GM12874 (cell line): Measurements from ENCODE around the gene EPB41.

ENCODE experiments used
- CTCF ChIP-seq: IDR thresholded peaks from 2 replicates; pipeline ENCODE4 v1.5.1; 2011; ENCODE audit warnings: low read depth, mild to moderate bottlenecking, control low read depth, low read length, moderate library complexity; ENCODE audit not compliant: insufficient read depth

EPB41 gene

GRCh38 chr1:29050166-29050565 lies 135.8 kb downstream of the EPB41 start:
- TF ChIP-seq CTCF = no peak

DNA sequence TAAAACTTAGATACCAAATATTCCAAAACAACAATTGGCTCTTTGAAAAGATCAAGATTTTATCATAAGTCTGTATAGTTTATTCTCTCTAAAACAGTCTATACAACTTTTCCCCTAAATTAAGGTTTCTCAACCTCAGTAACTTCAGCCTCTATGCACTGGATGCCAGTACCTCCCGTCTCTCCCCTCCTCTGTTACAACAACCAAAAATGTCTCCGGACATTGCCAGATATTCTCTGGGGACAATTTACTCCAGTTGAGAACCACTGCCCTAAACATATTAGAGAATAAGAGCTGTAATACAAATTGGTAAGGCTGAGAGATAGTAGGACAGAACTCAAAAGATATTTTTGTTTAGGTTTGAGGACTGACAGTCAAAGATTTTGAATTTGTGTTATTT lies 137.7 kb downstream of the EPB41 start:
- no peak for TF ChIP-seq CTCF

GRCh38 chr1:29052941-29053340 lies 138.6 kb downstream of the EPB41 start:
- no peak for TF ChIP-seq CTCF

- no peak for TF ChIP-seq CTCF
Observed at GRCh38 chr1:29055160-29055559, 140.8 kb downstream of the EPB41 start.

DNA sequence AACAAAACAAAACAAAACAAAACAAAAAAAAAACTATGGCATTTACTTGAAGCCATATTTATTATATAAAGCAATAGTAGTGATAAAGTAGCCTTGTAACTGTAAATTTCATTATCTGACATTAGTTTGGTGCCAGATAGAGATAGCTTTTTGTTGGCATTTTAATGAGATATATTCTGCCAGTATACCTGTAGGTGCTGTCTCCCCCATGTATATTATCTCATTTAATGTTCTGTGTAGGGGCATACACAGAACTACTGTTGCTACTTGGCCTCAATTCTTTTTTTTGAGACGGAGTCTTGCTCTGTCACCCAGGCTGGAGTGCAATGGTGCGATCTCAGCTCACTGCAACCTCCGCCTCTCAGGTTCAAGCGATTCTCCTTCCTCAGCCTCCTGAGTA lies 141.9 kb downstream of the EPB41 start:
- TF ChIP-seq CTCF = no peak

- TF ChIP-seq CTCF = no peak
Observed at GRCh38 chr1:29057700-29058099, 143.3 kb downstream of the EPB41 start.

DNA sequence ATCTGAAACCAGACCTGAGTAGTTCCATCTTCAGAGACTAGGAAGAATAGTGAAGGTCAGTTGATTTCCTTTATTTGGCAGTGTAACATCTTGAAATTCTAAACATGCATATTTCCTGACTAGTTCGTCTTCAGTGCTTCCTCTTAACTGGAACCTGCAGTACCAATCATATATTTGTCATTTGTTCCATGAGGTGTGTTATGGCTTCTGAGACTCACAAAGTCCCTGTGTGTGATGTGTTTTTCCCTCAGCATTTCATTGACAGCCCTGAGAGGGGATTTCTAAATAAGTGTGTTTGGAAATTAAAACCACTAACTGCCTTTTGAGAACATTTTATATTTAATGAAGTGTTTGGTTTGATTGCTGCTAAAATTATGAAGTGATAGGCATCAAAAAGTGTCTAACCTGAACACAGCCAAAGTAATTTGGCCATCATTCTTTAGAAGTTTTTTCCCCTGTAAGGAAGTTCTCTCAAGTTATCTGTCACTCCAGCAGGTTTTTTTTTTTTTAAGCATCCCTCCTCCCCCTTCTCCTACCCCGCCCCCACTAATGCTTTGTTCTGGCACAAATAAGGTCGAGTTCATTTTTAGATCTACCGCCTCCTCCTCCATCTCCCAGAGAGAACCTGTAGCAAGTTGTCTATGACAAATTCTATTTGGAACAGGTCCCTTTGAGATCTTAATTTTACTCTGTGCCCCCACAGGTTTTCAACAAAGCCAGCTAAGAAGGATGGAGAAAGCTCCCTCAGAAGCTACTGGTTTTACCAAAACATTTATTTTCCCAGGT lies 148.0 kb downstream of the EPB41 start:
- no peak for TF ChIP-seq CTCF

DNA sequence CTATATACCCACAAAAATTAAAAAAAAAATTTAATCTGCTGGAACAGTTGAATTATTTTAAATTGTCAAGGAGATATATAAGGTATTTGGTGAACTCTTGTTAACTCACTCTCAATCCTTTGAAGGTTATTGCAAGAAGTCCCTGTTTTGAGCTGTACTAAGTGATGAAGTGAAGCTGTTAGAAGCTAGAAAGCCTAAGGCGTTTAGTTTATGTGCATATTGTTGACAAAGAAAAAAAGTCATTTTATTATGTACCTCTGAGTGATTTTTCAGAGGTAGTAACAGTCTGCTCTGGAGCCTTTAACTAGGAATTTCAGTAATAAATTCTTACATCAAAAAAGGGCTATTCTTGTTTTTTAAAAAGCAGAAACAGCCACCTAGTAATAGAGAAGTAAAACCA lies 149.7 kb downstream of the EPB41 start:
- no peak for TF ChIP-seq CTCF
